ENCODE measurements around the gene OR52E2. TPM values are rescaled to one million over a fixed set of nuclear protein-coding genes. Genes with fewer than 3 reads are reported as not detected.

OR52E2 gene
- total RNA-seq, 1 donor from 2014 or later: not detected

- intact Hi-C loops (cut with micrococcal nuclease): no loop called here
- Mint-ChIP-seq H3K4me3 (ENCODE audit: low read depth) (no peak overlapping the region), H3K4me1 (ENCODE audit: low read depth) (no peaks in the 10 kb centered on the region), H3K27me3 (ENCODE audit: low read depth) (no peaks in the 10 kb centered on the region), H3K36me3 (ENCODE audit: low read depth) (no peaks in the 10 kb centered on the region), H3K27ac (no peak overlapping the region), H3K9me3 (no peaks in the 10 kb centered on the region)
- DNase-seq (ENCODE audit: low spot score): no peak
Measured at GRCh38 chr11:5046754-5047330, 12.6 kb downstream of the OR52E2 start.

GRCh38 chr11:5046226-5046625, 13.2 kb downstream of the OR52E2 start, which contains the start of gene OR52J3:
Gene OR52J3 (plus strand): TSS chr11:5046526. CDS start chr11:5046526, 0 bp downstream.
- Mint-ChIP-seq H3K9me3 (no peaks in the 10 kb centered on the region), H3K36me3 (ENCODE audit: low read depth) (no peaks in the 10 kb centered on the region), H3K4me3 (ENCODE audit: low read depth) (no peak within 1 kb of the TSS), H3K4me1 (ENCODE audit: low read depth) (no peaks in the 10 kb centered on the region), H3K27me3 (ENCODE audit: low read depth) (no peaks in the 10 kb centered on the region), H3K27ac (no peak within 1 kb of the TSS)
- DNase-seq (ENCODE audit: low spot score): no peak
- intact Hi-C loops (cut with micrococcal nuclease): no loop called here

- no peak for DNase-seq (ENCODE audit: low spot score)
- Mint-ChIP-seq H3K4me3 (ENCODE audit: low read depth) (no peak overlapping the region), H3K9me3 (no peaks in the 10 kb centered on the region), H3K4me1 (ENCODE audit: low read depth) (no peaks in the 10 kb centered on the region), H3K27ac (no peak overlapping the region), H3K36me3 (ENCODE audit: low read depth) (no peaks in the 10 kb centered on the region), H3K27me3 (ENCODE audit: low read depth) (no peaks in the 10 kb centered on the region)
- intact Hi-C loops (cut with micrococcal nuclease): no loop called here
Measured at GRCh38 chr11:5043380-5043779, 16.0 kb downstream of the OR52E2 start.

- Mint-ChIP-seq H3K4me1 (ENCODE audit: low read depth) (no peaks in the 10 kb centered on the region), H3K9me3 (no peaks in the 10 kb centered on the region), H3K27me3 (ENCODE audit: low read depth) (no peaks in the 10 kb centered on the region), H3K27ac (no peak overlapping the region), H3K4me3 (ENCODE audit: low read depth) (no peak overlapping the region), H3K36me3 (ENCODE audit: low read depth) (no peaks in the 10 kb centered on the region)
- DNase-seq (ENCODE audit: low spot score): no peak
- intact Hi-C loops (cut with micrococcal nuclease): no loop called here
Measured at GRCh38 chr11:5042091-5042490, 17.3 kb downstream of the OR52E2 start.

GRCh38 chr11:5040876-5041275, 18.6 kb downstream of the OR52E2 start:
- no peaks in the 10 kb centered on the region for H3K27me3 Mint-ChIP-seq (ENCODE audit: low read depth)
- intact Hi-C loops (cut with micrococcal nuclease): no loop called here
- no peak for DNase-seq (ENCODE audit: low spot score)
- H3K4me1 Mint-ChIP-seq (ENCODE audit: low read depth): no peaks in the 10 kb centered on the region
- H3K4me3 Mint-ChIP-seq (ENCODE audit: low read depth): no peak overlapping the region
- H3K27ac Mint-ChIP-seq: no peak overlapping the region
- no peaks in the 10 kb centered on the region for H3K36me3 Mint-ChIP-seq (ENCODE audit: low read depth)
- H3K9me3 Mint-ChIP-seq: no peaks in the 10 kb centered on the region

DNA sequence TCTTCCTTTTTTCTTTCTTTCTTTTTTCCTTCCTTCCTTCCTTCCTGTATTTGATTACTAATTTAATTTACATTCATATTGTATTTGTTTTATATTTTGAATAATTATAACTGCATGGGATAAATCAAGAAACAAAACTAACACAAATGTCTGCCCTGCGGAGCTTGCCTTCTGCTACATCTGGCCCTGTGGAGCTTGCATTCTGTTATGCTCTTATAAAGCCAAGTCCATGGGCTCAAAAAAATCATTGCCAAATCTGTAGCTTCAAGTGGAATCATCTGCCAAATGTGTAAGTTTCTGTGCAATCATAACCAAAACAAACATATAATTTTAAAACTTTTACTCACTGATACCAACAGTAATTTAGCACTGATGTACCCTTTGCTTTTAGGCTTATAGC, 21.1 kb downstream of the OR52E2 start:
- Mint-ChIP-seq H3K4me1 (ENCODE audit: low read depth) (no peaks in the 10 kb centered on the region), H3K4me3 (ENCODE audit: low read depth) (no peak overlapping the region), H3K27ac (no peak overlapping the region), H3K9me3 (no peaks in the 10 kb centered on the region), H3K36me3 (ENCODE audit: low read depth) (no peaks in the 10 kb centered on the region), H3K27me3 (ENCODE audit: low read depth) (no peaks in the 10 kb centered on the region)
- intact Hi-C loops (cut with micrococcal nuclease): no loop called here
- no peak for DNase-seq (ENCODE audit: low spot score)

GRCh38 chr11:5037926-5038325, 21.5 kb downstream of the OR52E2 start:
- H3K4me1 Mint-ChIP-seq (ENCODE audit: low read depth): no peaks in the 10 kb centered on the region
- no peaks in the 10 kb centered on the region for H3K27me3 Mint-ChIP-seq (ENCODE audit: low read depth)
- no peaks in the 10 kb centered on the region for H3K9me3 Mint-ChIP-seq
- H3K4me3 Mint-ChIP-seq (ENCODE audit: low read depth): no peak overlapping the region
- H3K36me3 Mint-ChIP-seq (ENCODE audit: low read depth): no peaks in the 10 kb centered on the region
- intact Hi-C loops (cut with micrococcal nuclease): no loop called here
- no peak overlapping the region for H3K27ac Mint-ChIP-seq
- DNase-seq (ENCODE audit: low spot score): no peak

GRCh38 chr11:5036669-5037068, 22.8 kb downstream of the OR52E2 start:
- Mint-ChIP-seq H3K4me3 (ENCODE audit: low read depth) (no peak overlapping the region), H3K27ac (no peak overlapping the region), H3K36me3 (ENCODE audit: low read depth) (no peaks in the 10 kb centered on the region), H3K4me1 (ENCODE audit: low read depth) (no peaks in the 10 kb centered on the region), H3K9me3 (no peaks in the 10 kb centered on the region), H3K27me3 (ENCODE audit: low read depth) (no peaks in the 10 kb centered on the region)
- intact Hi-C loops (cut with micrococcal nuclease): no loop called here
- DNase-seq (ENCODE audit: low spot score): no peak

DNA sequence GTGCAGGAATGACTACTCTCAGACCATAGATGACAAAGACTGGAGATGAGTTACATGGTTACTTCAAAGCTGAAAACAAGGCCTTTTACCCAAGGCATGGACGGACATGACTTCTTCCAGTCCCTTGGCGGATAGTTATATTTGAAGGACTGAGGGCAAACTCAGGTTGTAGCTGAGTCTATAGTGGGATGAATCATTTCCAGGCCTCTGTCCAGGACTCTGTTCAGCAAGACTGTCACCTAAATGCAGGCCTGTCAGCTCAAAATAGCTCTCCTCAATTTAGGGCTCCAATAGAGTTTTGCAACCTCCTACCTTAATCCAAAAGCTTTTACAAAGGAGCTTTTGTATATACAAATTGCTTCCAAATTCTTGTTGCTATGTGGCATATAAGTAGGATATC, 37.4 kb downstream of the OR52E2 start:
- Mint-ChIP-seq H3K4me3 (ENCODE audit: low read depth) (no peak overlapping the region), H3K36me3 (ENCODE audit: low read depth) (no peaks in the 10 kb centered on the region), H3K27me3 (ENCODE audit: low read depth) (no peaks in the 10 kb centered on the region), H3K27ac (no peak overlapping the region), H3K4me1 (ENCODE audit: low read depth) (no peaks in the 10 kb centered on the region), H3K9me3 (peaks cover 20% of the 10 kb centered on the region)
- intact Hi-C loops (cut with micrococcal nuclease): no loop called here
- DNase-seq (ENCODE audit: low spot score): no peak

- H3K9me3 Mint-ChIP-seq: no peaks in the 10 kb centered on the region
- no peaks in the 10 kb centered on the region for H3K36me3 Mint-ChIP-seq (ENCODE audit: low read depth)
- no peak overlapping the region for H3K27ac Mint-ChIP-seq
- intact Hi-C loops (cut with micrococcal nuclease): no loop called here
- DNase-seq (ENCODE audit: low spot score): no peak
- H3K4me1 Mint-ChIP-seq (ENCODE audit: low read depth): no peaks in the 10 kb centered on the region
- no peaks in the 10 kb centered on the region for H3K27me3 Mint-ChIP-seq (ENCODE audit: low read depth)
- H3K4me3 Mint-ChIP-seq (ENCODE audit: low read depth): no peak overlapping the region
Measured at GRCh38 chr11:5013012-5013411, 46.4 kb downstream of the OR52E2 start.

DNA sequence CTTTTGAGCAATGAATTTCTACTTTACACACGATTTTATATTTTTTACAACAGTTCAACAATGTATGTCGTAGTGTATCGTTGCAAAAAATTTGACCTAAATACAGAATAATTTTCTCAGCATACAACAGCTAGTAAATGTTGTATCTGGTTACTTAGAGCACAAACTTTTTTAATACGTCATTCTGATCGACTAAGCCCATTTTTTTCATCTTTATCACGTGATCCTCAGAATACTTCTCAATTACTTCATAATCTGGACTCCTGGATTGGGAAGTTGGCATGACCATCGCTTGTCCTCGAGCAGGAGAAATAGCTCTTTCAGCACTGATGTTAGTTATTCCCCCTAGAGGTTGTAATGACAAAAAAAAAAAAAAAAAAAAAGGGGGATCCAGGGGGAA, 48.2 kb downstream of the OR52E2 start:
- Mint-ChIP-seq H3K27me3 (ENCODE audit: low read depth) (no peaks in the 10 kb centered on the region), H3K36me3 (ENCODE audit: low read depth) (no peaks in the 10 kb centered on the region), H3K4me1 (ENCODE audit: low read depth) (no peaks in the 10 kb centered on the region), H3K27ac (no peak overlapping the region), H3K4me3 (ENCODE audit: low read depth) (no peak overlapping the region), H3K9me3 (no peaks in the 10 kb centered on the region)
- no peak for DNase-seq (ENCODE audit: low spot score)
- intact Hi-C loops (cut with micrococcal nuclease): no loop called here

Other genes starting within 250 kb of the OR52E2 start
- gene OR51F2, start 238.3 kb downstream of the OR52E2 start, total RNA-seq: not detected in 2 replicates
- gene OR51S1, start 210.4 kb downstream of the OR52E2 start, total RNA-seq: not detected in 2 replicates
- gene OR51T1, start 177.7 kb downstream of the OR52E2 start, total RNA-seq: not detected in 2 replicates
- gene OR51A7, start 155.8 kb downstream of the OR52E2 start, total RNA-seq: not detected in 2 replicates
- gene OR51G2, start 140.3 kb downstream of the OR52E2 start, total RNA-seq: not detected in 2 replicates
- not detected in 2 replicates for gene OR51G1, start 135.3 kb downstream of the OR52E2 start, total RNA-seq
- not detected in 2 replicates for gene OR51A4, start 112.0 kb downstream of the OR52E2 start, total RNA-seq
- gene OR51A2, start 103.9 kb downstream of the OR52E2 start, total RNA-seq: not detected in 2 replicates
- not detected in 2 replicates for gene OR51L1, start 64.8 kb downstream of the OR52E2 start, total RNA-seq
- not detected in 2 replicates for gene OR52J3, start 13.1 kb downstream of the OR52E2 start, total RNA-seq
- not detected in 2 replicates for gene OR52E1, start 9.9 kb upstream of the OR52E2 start, total RNA-seq
- not detected in 2 replicates for gene OR52A5, start 78.7 kb upstream of the OR52E2 start, total RNA-seq
- not detected in 2 replicates for gene OR52A1, start 95.1 kb upstream of the OR52E2 start, total RNA-seq
- not detected in 2 replicates for gene OR51V1, start 141.1 kb upstream of the OR52E2 start, total RNA-seq
- gene HBB, start 167.4 kb upstream of the OR52E2 start, total RNA-seq: not detected in 2 replicates
- gene HBD, start 174.9 kb upstream of the OR52E2 start, total RNA-seq: not detected in 2 replicates
- gene HBG1, start 190.2 kb upstream of the OR52E2 start, total RNA-seq: not detected in 2 replicates
- gene HBG2, start 195.2 kb upstream of the OR52E2 start, total RNA-seq: not detected in 2 replicates
- gene HBE1, start 210.3 kb upstream of the OR52E2 start, total RNA-seq: not detected in 2 replicates
- not detected in 2 replicates for gene OR51B4, start 242.3 kb upstream of the OR52E2 start, total RNA-seq